ENCODE results near the gene MBD3L2B. TPM values are rescaled to one million over a fixed set of nuclear protein-coding genes. Genes with fewer than 3 reads are reported as not detected.

The MBD3L2B gene
- total and polyA plus RNA-seq, 9 of the 15 experiments (the other 6 are each of a cell fraction or from before 2014, with no cell fraction given) = not detected

- TF ChIP-seq ZNF407 (IDR thresholded peaks at IDR 0.05; ENCODE audit: low read depth) (no peak), MXD1 (CRISPR knock-in tag; IDR thresholded peaks at IDR 0.05; ENCODE audit: borderline replicate concordance, poor library complexity, severe bottlenecking) (no peak), GABPB1 (CRISPR knock-in tag; IDR thresholded peaks at IDR 0.05) (peak; percentile 92), SMAD4 (CRISPR knock-in tag; conservative IDR thresholded peaks at IDR 0.05) (0 out of 2 replicates have a peak, but pooled peaks have one; percentile 24), ZNF143 (CRISPR knock-in tag; IDR thresholded peaks at IDR 0.05) (no peak), GATAD2A (IDR thresholded peaks at IDR 0.05) (no peak), ZNF639 (CRISPR knock-in tag; conservative IDR thresholded peaks at IDR 0.05 in 1 of 2, IDR thresholded peaks at IDR 0.05 in 1 of 2) (0 out of 4 replicates have a peak, but pooled peaks of 1 of the 2 experiments have one; percentile 24), HSF4 (CRISPR knock-in tag; IDR thresholded peaks at IDR 0.05; ENCODE audit: borderline replicate concordance) (no peak), NFATC3 (IDR thresholded peaks at IDR 0.05) (no peak), POLR2H (tag; IDR thresholded peaks at IDR 0.05; ENCODE audit: low read depth) (peak; percentile 76), ZNF584 (CRISPR knock-in tag; IDR thresholded peaks at IDR 0.05; ENCODE audit: low read depth) (no peak), BCLAF1 (IDR thresholded peaks at IDR 0.05; ENCODE audit: borderline replicate concordance in 1 of 2, control insufficient read depth in 1 of 2, low read depth in 2 of 2, low read length in 1 of 2) (no peak)
These were observed 48.0 kb upstream of the MBD3L2B start, which contains the start of gene ZNF557 (continued) for GRCh38 chr19:7069042-7069903.
